Measurements from ENCODE around the gene SCRN2.

The SCRN2 gene

GRCh38 chr17:47802341-47803022, 38.6 kb downstream of the SCRN2 start:
- no peak for FAIRE-seq

- FAIRE-seq, result no peak
These were observed 39.2 kb downstream of the SCRN2 start for GRCh38 chr17:47801906-47802305.

GRCh38 chr17:47801176-47801765, 39.8 kb downstream of the SCRN2 start:
- FAIRE-seq, result no peak

- FAIRE-seq, result no peak
These were observed 40.4 kb downstream of the SCRN2 start for GRCh38 chr17:47800686-47801085.

GRCh38 chr17:47797797-47798196, 43.3 kb downstream of the SCRN2 start:
- FAIRE-seq, result no peak

- no peak for FAIRE-seq
These were observed 48.1 kb downstream of the SCRN2 start for GRCh38 chr17:47792979-47793378.

- no peak for FAIRE-seq
These were observed 48.6 kb downstream of the SCRN2 start for GRCh38 chr17:47792457-47792856.

- FAIRE-seq, result no peak
These were observed 50.0 kb downstream of the SCRN2 start for GRCh38 chr17:47791025-47791424.

- FAIRE-seq, result no peak
These were observed 51.2 kb downstream of the SCRN2 start for GRCh38 chr17:47789611-47790561.
